Lower leg skin (tissue), 3 donors: ENCODE measurements around the gene ARHGDIA.

Experiments
- POLR2A ChIP-seq, 2 donors: fragments of 450-650 bp; IDR thresholded peaks; one replicate each; pipeline ENCODE4 v1.6.1; 2016 to 2017; ENCODE audit warnings: antibody characterized with exemption in 2 of 2, mild to moderate bottlenecking in 1 of 2, moderate library complexity in 1 of 2
- TF ChIP-seq, protein P1 (sequence below), 3 donors: fragments of 450-650 bp; IDR thresholded peaks; one replicate each; pipeline ENCODE4 v1.5.1; 2016; ENCODE audit warnings: antibody characterized with exemption in 3 of 3, mild to moderate bottlenecking in 3 of 3, moderate library complexity in 2 of 3

DNA sequence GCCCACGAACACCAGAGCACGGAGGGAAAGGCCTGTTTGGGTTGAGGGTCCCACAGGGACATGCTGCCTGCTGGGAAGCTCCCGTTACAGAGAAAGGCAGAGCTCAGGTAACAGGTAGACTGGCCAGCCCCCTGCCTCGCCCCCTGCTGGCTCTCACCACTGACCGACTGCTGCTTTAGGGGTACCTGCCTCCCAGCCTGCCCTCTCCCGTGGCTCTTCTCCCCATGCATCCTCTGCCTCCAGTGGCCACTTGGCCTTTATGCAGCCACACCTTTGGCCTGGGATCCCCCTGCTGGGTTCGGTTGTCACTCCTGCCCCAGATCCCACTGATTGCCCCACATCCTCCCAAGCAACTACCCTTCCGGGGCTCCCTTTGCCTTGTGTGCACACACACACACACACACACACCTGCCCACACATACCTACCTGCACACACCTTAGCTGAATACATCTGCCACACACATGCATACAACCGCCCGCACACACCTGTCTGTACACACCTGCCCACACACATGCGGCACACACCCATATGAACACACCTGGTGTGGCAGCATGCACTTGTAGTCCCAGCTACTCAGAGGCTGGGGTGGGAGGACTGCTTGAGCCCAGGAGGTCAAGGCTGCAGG lies 45.2 kb downstream of the ARHGDIA start:
- TF ChIP-seq, protein P1, sequence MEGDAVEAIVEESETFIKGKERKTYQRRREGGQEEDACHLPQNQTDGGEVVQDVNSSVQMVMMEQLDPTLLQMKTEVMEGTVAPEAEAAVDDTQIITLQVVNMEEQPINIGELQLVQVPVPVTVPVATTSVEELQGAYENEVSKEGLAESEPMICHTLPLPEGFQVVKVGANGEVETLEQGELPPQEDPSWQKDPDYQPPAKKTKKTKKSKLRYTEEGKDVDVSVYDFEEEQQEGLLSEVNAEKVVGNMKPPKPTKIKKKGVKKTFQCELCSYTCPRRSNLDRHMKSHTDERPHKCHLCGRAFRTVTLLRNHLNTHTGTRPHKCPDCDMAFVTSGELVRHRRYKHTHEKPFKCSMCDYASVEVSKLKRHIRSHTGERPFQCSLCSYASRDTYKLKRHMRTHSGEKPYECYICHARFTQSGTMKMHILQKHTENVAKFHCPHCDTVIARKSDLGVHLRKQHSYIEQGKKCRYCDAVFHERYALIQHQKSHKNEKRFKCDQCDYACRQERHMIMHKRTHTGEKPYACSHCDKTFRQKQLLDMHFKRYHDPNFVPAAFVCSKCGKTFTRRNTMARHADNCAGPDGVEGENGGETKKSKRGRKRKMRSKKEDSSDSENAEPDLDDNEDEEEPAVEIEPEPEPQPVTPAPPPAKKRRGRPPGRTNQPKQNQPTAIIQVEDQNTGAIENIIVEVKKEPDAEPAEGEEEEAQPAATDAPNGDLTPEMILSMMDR (IDR thresholded peaks at IDR 0.05), result no peak
- TF ChIP-seq POLR2A (IDR thresholded peaks at IDR 0.05), result no peak
